Skin epidermis (tissue), 12 donors: ENCODE results near the gene CYLD.

Experiments used
- H3K27ac ChIP-seq, 21 experiments: fragments of 200-600 bp; sonication (generic) in 11 of 21; one replicate each; pipeline ENCODE4 v1.5.0; 2020; ENCODE audit warnings: mild to moderate bottlenecking in 3 of 21, inconsistent platforms in 2 of 21, moderate library complexity in 2 of 21
- H3K4me3 ChIP-seq, 7 experiments: fragments of 200-600 bp; sonication (generic) in 2 of 7; one replicate each; pipeline ENCODE4 v1.5.0; 2020; ENCODE audit warnings: inconsistent platforms in 2 of 7, mild to moderate bottlenecking in 2 of 7, moderate library complexity in 1 of 7

CYLD gene

DNA sequence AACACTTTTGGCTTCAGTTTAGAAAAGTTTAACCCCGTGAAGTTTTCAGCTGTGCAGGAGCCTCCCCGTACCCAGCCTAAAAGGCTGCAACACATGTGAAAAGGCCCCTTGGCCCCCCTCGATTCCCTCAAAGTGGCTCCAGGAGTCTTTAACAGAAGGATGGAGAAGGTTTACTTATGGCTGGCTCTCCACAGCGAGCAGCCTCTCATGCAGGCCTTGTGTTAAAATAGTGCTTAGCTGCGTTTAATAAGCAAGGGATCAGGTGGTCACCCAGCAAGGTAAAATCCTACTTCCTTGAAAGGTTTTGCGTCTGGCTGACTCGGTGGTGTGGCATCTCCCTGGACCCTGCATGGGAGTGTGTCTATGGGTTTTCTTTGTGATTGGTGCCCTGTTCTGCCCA lies 8.4 kb upstream of the CYLD start:
- Histone ChIP-seq H3K27ac (no peak overlapping the region), H3K4me3 (no peak overlapping the region)

DNA sequence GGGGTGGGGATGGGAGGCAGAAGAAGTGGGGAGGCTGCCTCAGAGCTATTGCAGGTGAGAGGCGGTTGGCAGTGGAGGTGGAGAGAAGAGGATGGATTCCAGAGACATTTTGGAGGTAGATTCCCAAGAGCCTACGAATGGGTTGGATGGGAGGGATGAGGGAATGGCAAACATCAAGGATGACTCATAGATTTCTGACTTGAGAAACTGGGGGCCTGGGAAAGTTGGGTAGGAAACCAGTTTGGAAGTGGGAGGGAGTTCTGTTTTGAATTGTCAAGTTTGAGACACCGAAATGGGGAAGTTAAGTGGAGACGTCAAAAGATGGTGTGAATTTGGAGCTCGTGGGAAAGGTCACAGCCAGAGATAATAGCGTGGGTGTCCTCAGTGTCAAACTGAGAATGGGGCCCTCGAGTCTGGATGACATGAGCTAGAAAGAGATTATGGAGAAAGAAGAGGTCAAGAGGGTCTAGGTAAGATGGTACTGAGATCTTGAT lies 6.2 kb upstream of the CYLD start:
- H3K27ac ChIP-seq = no peak overlapping the region

GRCh38 chr16:50736448-50736847 lies 5.4 kb upstream of the CYLD start:
- H3K27ac ChIP-seq = no peak overlapping the region
- H3K4me3 ChIP-seq = no peak overlapping the region

More for the DNA sequence above, 6.2 kb upstream of the CYLD start:
- no peak overlapping the region for H3K4me3 ChIP-seq

DNA sequence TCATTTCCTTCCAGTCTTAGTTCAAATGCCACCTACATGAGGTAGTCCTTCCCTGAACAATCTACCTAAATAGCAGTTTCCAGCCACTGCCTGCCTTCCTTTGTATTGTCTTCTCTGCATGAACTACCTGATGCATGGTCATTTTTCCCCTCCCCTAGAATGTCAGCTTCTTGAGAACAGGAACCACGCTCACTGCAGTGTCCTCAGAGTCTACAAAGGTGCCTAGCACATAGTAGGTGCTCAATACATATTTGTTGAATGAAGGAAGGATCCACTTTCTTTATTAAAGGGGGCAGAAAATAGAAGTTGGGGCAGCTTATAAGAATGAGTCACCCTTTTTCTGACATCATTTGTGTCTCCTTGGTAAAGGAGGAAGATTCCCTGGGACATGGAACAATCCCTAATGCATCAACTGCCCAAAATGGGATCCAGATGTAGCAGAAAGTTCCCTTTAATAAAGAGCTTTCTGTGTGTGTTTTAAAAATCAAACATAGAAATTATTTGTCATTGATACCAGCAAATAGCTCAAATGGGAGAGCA lies 4.4 kb upstream of the CYLD start:
- Histone ChIP-seq H3K27ac (no peak overlapping the region), H3K4me3 (no peak overlapping the region)

GRCh38 chr16:50739031-50739430 lies 2.9 kb upstream of the CYLD start:
- Histone ChIP-seq H3K27ac (no peak overlapping the region), H3K4me3 (no peak overlapping the region)

GRCh38 chr16:50740736-50741135 lies 1.1 kb upstream of the CYLD start:
- peak overlapping the region in 19 of 21 experiments; percentile 28 to 96 (median 74) for H3K27ac ChIP-seq
- H3K4me3 ChIP-seq = peak overlapping the region in 3 of 7 experiments; percentile 35 to 97 (median 91)

DNA sequence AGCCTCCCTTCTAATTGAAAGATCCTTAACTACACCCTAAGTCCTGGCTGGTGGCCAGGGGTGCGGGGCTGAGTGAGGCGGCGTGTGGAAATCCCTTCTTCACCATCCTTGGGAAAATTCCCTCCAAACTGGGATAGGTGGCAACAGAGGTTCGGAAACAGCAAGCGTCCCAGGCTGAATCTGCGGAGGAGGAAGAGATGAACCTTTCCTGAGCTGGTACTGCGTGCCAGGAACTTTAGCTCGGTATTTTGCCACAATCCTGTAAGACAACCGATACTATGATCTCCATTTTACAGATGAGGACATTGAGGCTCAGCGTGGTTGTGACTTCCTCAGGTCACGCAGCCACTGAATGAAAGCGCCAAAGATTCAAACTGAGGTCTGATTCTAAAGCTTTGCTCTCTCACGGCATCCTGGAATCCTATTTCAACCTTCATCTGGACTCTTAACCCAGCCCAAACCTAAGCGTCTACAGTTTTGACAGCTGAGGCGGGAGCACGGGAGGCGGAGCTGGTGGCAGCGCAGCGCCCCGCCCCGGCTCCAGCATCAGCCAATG lies 583 bp upstream of the CYLD start:
- Histone ChIP-seq H3K4me3 (peak overlapping the region; percentile 7 to 97 (median 77)), H3K27ac (peak overlapping the region in 20 of 21 experiments; percentile 28 to 96 (median 74))

DNA sequence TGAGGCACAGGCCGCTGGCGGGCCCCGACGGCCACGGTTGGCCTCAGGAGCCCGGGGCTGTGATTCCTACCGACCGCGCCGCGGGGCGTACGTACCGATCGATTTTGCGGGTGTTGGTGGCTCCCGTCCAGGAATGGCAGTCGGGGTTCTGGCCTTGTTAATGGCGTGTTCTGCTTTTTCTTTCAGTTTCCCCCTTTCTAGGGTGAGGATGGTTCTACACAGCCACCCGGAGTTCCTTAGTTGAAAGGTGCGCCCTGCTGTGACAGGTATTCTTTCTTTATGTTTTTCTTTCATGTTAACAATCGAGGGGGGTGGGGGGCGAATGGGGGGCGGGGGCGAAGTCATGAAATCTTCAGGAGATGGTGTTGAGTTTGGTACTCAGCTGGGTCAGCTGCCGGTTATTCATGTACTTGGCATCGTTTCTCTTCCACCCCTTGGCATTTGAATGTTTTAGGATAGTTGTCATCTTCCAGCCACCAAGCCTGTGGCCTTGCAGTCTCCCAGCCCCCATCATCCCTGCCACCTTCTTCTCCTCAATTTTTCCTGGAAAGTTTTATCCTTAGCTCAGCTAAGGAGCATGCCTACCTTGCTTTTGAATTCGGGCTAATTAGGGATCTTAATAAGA lies 802 bp downstream of the CYLD start:
- H3K4me3 ChIP-seq = peak overlapping the region; percentile 77 to 98 (median 95)

GRCh38 chr16:50743581-50744225 lies 1.8 kb downstream of the CYLD start:
- Histone ChIP-seq H3K27ac (peak overlapping the region in 17 of 21 experiments; percentile 25 to 99 (median 96)), H3K4me3 (peak overlapping the region in 5 of 7 experiments; percentile 77 to 97 (median 91))

More for the DNA sequence above, 802 bp downstream of the CYLD start:
- H3K27ac ChIP-seq = peak overlapping the region; percentile 88 to 99 (median 96)

DNA sequence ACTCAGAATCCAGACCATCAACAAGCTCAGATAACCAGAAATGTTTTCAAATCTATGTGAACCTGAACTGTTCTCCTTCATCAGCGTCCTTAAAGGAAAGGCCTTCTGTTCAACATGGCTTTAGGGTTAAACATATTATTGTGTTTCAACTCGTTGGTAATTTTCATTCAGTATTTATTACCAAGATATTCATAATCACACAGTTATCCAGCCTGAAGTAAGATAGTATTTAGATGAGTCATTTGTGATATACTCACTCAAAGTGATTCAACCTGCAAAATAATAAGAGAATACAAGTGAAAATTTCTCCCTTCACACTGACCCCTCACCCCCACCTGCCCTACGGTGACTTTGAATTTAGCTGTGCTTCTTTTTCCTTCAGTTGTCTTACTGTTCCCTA lies 3.0 kb downstream of the CYLD start:
- peak overlapping the region in 1 of 7 experiments; percentile 6 for H3K4me3 ChIP-seq

DNA sequence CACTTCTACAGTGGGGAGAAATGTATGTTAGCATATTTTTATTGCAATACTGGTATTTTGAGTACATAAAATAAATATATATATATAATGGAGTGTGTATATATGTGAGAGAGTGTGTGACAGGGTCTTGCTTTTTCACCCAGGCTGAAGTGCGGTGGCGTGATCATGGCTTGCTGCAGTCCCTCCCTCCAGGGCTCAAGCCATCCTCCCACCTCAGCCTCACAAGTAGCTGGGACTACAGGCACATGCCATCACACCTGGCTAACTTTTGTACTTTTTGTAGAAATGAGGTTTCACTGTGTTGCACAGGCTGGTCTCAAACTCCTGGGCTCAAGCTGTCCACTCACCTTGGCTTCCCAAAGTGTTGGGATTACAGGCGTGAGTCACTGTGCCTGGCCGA lies 4.1 kb downstream of the CYLD start:
- H3K27ac ChIP-seq = peak overlapping the region in 10 of 21 experiments; percentile 12 to 98 (median 50)
- peak overlapping the region in 1 of 7 experiments; percentile 6 for H3K4me3 ChIP-seq

More for the DNA sequence above, 3.0 kb downstream of the CYLD start:
- H3K27ac ChIP-seq = peak overlapping the region in 11 of 21 experiments; percentile 7 to 98 (median 57)

DNA sequence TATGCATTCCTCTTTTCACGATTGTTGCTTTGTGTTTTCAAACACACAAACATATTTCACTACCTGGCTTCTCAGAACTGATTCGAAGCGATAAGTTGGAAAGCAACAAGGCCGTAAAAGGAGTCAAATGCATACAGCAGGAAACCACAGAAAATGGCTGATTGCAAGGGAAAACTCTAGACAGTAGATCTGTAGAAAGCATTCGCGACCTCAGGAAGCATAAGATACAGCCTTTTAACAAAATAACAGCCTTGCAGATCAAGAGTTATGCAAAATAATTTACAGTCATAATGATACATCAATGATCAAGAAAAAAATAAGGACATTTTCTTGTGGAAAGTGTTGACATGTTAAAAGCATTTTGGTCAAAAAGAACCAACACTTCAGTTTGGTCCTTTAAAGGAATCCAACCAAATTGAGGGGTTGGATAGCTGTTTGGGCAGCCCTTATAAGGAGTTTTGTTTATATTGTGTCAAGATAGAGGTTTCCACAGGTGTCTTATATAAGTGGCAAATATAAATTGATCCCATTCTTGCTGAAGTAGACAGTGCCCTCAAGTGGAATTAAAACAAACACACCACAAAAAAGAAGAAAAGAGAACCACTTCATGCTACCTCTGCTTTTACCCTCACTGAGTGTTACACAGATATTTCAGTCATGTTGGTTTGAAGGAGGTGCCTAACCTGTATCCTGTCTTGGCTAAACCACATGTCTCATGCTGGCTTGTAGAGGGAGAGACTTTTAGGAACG lies 5.5 kb downstream of the CYLD start:
- peak overlapping the region in 8 of 21 experiments; percentile 6 to 98 (median 60) for H3K27ac ChIP-seq
- H3K4me3 ChIP-seq = no peak overlapping the region

DNA sequence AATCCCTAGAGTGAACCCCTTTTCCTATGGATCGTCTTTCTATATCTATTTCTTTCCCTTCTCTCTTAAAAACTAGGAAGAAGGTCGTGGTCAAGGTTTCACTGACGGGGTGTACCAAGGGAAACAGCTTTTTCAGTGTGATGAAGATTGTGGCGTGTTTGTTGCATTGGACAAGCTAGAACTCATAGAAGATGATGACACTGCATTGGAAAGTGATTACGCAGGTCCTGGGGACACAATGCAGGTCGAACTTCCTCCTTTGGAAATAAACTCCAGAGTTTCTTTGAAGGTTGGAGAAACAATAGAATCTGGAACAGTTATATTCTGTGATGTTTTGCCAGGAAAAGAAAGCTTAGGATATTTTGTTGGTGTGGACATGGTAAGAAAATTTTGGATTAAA lies 9.6 kb downstream of the CYLD start:
- no peak overlapping the region for H3K27ac ChIP-seq

GRCh38 chr16:50752471-50753235 lies 10.8 kb downstream of the CYLD start:
- H3K27ac ChIP-seq = no peak overlapping the region
- no peak overlapping the region for H3K4me3 ChIP-seq

More for the DNA sequence above, 9.6 kb downstream of the CYLD start:
- no peak overlapping the region for H3K4me3 ChIP-seq

- Histone ChIP-seq H3K27ac (no peak overlapping the region), H3K4me3 (no peak overlapping the region)
Measured at GRCh38 chr16:50756473-50756872, 14.6 kb downstream of the CYLD start.

DNA sequence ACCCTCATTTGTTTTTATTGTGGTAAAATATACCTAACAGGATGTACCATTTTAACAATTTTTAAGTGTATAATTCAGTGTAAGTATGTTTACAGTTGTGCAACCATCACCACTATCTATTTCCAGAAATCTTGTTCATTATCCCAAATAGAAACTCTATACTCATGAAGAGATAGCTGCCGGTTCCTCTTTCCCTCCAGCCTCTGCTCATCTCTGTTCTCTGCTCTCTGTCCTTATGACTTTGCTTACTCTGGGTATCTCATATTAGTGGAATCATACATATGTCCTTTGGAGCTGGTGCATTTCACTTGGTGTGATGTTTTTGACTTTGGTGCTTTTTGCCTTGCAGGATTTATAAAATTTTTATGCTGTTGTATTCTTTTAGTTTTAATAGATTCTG lies 19.4 kb downstream of the CYLD start:
- Histone ChIP-seq H3K27ac (no peak overlapping the region), H3K4me3 (no peak overlapping the region)

DNA sequence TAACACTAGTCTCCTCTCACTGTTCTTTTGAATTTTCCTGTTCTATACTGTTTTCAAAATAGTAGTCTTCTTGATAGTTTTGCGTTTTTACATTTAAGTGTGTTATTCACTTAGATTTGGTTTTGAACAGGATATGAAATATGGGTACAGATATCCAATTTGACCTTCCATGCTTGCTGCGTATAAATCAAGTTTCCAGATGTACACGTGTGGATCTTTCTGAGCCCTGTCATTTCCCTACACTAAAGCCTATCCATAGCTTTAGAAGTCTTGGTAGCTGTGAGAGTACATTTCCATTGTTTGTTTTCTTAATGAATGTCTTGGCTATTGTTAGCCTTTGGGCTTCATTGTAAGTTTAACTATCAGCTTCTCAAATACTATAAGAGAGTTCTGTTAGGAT lies 20.4 kb downstream of the CYLD start:
- H3K27ac ChIP-seq = no peak overlapping the region
- no peak overlapping the region for H3K4me3 ChIP-seq

- no peak overlapping the region for H3K27ac ChIP-seq
Measured at GRCh38 chr16:50763211-50763610, 21.3 kb downstream of the CYLD start.

DNA sequence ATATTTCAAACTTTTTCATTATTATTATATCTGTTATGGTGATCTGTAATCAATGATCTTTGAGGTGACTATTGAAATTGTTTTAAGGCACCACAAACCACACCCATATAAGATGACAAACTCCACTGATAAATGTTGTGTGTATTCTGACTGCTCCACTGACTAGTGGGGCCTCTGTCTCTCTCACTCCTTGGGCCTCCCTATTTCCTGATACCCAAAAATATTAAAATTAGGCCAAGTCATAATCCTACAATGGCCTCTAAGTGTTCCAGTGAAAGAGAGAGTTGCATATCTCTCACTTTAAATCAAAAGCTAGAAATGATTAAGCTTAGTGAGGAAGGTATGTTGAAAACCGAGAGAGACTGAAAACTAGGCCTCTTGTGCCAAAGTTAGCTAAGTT lies 23.4 kb downstream of the CYLD start:
- H3K4me3 ChIP-seq = no peak overlapping the region
- H3K27ac ChIP-seq = no peak overlapping the region

More at GRCh38 chr16:50763211-50763610, 21.3 kb downstream of the CYLD start:
- H3K4me3 ChIP-seq = no peak overlapping the region
